Hepatocyte (in vitro differentiated cells): ENCODE results near the gene TRIM29. TPM values are rescaled to one million over a fixed set of nuclear protein-coding genes. Genes with fewer than 3 reads are reported as not detected.

Experiments used
- DNase-seq: peaks from one replicate; pipeline ENCODE4 v3.0.0-alpha.2; 2016; ENCODE audit warnings: low spot score
- H2AFZ ChIP-seq: fragments of 200-600 bp; sonication (generic); 2 replicates; pipeline ENCODE4 v1.6.0; 2016; ENCODE audit warnings: antibody characterized with exemption, mild to moderate bottlenecking
- H3K27ac ChIP-seq: fragments of 200-600 bp; sonication (generic); 2 replicates; pipeline ENCODE4 v1.5.1; 2016; ENCODE audit warnings: mild to moderate bottlenecking
- H3K27me3 ChIP-seq: fragments of 200-600 bp; sonication (generic); 2 replicates; pipeline ENCODE4 v1.6.1; 2016
- H3K36me3 ChIP-seq: fragments of 200-600 bp; sonication (generic); replicated peaks from 2 replicates; pipeline ENCODE4 v1.5.1; 2016; ENCODE audit warnings: low read depth; ENCODE audit not compliant: insufficient read depth
- H3K4me1 ChIP-seq: fragments of 200-600 bp; sonication (generic); 2 replicates; pipeline ENCODE4 v1.5.1; 2016; ENCODE audit warnings: mild to moderate bottlenecking, moderate library complexity; ENCODE audit not compliant: insufficient read depth
- H3K4me2 ChIP-seq: fragments of 200-600 bp; sonication (generic); 2 replicates; pipeline ENCODE4 v1.6.0; 2016
- H3K4me3 ChIP-seq: fragments of 200-600 bp; sonication (generic); 2 replicates; pipeline ENCODE4 v1.5.1; 2016; ENCODE audit warnings: mild to moderate bottlenecking
- H3K79me2 ChIP-seq: fragments of 200-600 bp; sonication (generic); 2 replicates; pipeline ENCODE4 v1.6.0; 2017; ENCODE audit warnings: mild to moderate bottlenecking
- H3K9me2 ChIP-seq: fragments of 200-600 bp; sonication (generic); replicated peaks from 2 replicates; pipeline ENCODE4 v1.6.0; 2017; ENCODE audit warnings: mild to moderate bottlenecking; ENCODE audit not compliant: insufficient read depth
- H3K9me3 ChIP-seq: fragments of 200-600 bp; sonication (generic); 2 replicates; pipeline ENCODE4 v1.5.1; 2016; ENCODE audit warnings: low read depth, mild to moderate bottlenecking
- H4K20me1 ChIP-seq: fragments of 200-600 bp; sonication (generic); 2 replicates; pipeline ENCODE4 v1.6.0; 2016; ENCODE audit warnings: mild to moderate bottlenecking; ENCODE audit not compliant: insufficient read depth, poor library complexity, severe bottlenecking
- EZH2 ChIP-seq: fragments of 200-600 bp; sonication (generic); IDR thresholded peaks from 2 replicates; pipeline ENCODE4 v1.6.1; 2016; ENCODE audit warnings: antibody characterized with exemption, mild to moderate bottlenecking, borderline replicate concordance
- EZH2phosphoT487 ChIP-seq: fragments of 200-600 bp; sonication (generic); IDR thresholded peaks from one replicate; pipeline ENCODE4 v1.6.1; 2018; ENCODE audit warnings: antibody characterized with exemption, mild to moderate bottlenecking, low read depth, moderate library complexity; ENCODE audit not compliant: unreplicated experiment, severe bottlenecking
- WGBS: methylation state at CpG from one replicate; pipeline ENCODE4 v1.1.6; 2016; ENCODE audit warnings: low lambda C conversion rate; ENCODE audit errors: missing lambda C conversion rate; 5-methylcytosine and 5-hydroxymethylcytosine counted together
- polyA plus RNA-seq: library from polyadenylated mRNA; unstranded; fragments of >200 nt; fragmentation: Nextera tagmentation; extraction: Ambion mirVana; gene quantifications from 2 replicates; pipeline ENCODE4 v1.2.1, GENCODE V29; 2016
- total RNA-seq: library from RNA; depleted of rRNA; stranded (reverse); fragments of >200 nt; gene quantifications from 2 replicates; pipeline ENCODE4 v1.2.3, GENCODE V29; 2014
- TF ChIP-seq, protein P1 (sequence below): fragments of 200-600 bp; sonication (generic); IDR thresholded peaks from 2 replicates; pipeline ENCODE4 v1.5.1; 2016; ENCODE audit warnings: antibody characterized with exemption, mild to moderate bottlenecking; ENCODE audit not compliant: poor library complexity

The TRIM29 gene
- total and polyA plus RNA-seq, 2 experiments from 2014 or later: 7.7 to 8.5 TPM

DNA sequence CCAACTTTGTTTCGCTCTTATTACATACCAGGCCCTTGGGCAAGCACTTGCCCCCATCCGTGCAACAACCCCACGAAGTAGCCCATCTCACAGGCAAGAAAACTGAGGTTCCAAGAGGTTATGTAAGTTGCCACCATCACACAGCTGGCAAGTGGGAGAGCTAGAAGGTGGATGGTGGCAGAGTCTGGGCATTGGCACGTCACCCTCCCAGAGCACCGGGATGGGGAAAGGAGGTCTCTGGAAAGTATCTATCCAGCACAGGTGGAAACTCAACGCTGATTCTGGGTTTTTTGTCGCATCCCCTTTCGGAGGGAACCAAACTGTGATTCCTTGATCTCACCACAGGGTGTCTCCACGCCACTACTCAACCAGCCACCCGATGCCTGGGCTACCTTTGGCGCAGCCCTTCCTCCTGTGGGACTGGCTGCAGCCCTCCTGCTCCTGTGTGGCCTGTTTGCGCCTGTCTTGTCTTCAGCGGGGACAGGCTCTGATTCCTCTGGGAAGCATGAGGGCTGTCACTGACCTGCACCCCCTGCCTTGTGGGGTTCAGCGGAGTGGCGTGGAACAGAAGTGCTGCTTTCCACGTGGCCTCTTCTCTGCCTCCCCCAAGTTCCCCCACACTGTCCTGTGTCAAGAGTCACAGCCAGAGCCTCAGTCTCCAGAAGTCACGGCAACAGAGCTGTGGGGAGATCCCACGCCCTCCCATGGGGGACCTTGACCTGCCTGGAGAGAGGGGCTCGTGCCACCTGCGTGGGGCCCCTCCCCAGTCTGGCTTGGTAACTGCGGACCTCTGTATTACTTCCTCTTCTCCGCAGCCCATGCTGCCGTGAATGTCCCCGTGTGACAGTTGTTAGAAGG is 34.4 kb upstream of the TRIM29 start:
- no peak overlapping the region for H3K4me2 ChIP-seq
- peak; percentile 87 for DNase-seq
- H3K9me2 ChIP-seq: no peaks in the 10 kb centered on the region
- peaks cover 27% of the 10 kb centered on the region for H3K4me1 ChIP-seq
- H2AFZ ChIP-seq: no peak overlapping the region
- H3K4me3 ChIP-seq: no peak overlapping the region
- no peaks in the 10 kb centered on the region for H3K79me2 ChIP-seq
- TF ChIP-seq EZH2: no peak
- TF ChIP-seq EZH2phosphoT487: no peak
- TF ChIP-seq, protein P1, sequence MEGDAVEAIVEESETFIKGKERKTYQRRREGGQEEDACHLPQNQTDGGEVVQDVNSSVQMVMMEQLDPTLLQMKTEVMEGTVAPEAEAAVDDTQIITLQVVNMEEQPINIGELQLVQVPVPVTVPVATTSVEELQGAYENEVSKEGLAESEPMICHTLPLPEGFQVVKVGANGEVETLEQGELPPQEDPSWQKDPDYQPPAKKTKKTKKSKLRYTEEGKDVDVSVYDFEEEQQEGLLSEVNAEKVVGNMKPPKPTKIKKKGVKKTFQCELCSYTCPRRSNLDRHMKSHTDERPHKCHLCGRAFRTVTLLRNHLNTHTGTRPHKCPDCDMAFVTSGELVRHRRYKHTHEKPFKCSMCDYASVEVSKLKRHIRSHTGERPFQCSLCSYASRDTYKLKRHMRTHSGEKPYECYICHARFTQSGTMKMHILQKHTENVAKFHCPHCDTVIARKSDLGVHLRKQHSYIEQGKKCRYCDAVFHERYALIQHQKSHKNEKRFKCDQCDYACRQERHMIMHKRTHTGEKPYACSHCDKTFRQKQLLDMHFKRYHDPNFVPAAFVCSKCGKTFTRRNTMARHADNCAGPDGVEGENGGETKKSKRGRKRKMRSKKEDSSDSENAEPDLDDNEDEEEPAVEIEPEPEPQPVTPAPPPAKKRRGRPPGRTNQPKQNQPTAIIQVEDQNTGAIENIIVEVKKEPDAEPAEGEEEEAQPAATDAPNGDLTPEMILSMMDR: peak; percentile 80
- H3K9me3 ChIP-seq: no peaks in the 10 kb centered on the region
- H3K36me3 ChIP-seq: no peaks in the 10 kb centered on the region
- H4K20me1 ChIP-seq: no peaks in the 10 kb centered on the region
- H3K27ac ChIP-seq: peak overlapping the region; percentile 52
- 43% methylated on average over 24 of the region's 24 CpGs for WGBS
- H3K27me3 ChIP-seq: peaks cover 11% of the 10 kb centered on the region

DNA sequence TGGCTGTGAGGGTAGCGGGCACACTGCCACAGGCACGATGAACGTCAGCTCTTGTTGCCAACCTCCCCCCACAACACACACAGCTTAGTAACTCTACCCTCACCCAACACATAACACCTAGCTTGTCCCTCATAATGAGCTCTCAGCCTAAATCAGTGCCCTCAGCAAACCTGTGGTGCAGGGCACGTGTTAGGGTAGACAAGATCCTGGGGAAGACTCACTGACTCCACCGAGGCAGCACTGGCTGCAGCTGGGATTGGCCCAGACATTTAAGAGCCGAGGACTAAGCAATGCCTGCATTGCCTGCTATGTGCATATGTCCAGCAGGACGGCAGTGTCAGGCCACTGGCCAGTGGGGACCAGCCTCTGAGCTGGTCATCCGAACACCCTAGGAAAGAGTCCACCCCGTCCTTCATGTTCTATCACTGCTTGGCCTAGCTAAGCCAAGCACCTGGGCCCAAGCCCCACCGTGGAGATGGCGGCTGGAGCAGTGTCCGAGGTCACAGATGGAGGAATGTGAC is 32.9 kb upstream of the TRIM29 start:
- Histone ChIP-seq H3K27me3 (peaks cover 21% of the 10 kb centered on the region), H3K9me2 (no peaks in the 10 kb centered on the region), H3K4me1 (peaks cover 27% of the 10 kb centered on the region), H3K4me2 (no peak overlapping the region), H2AFZ (no peak overlapping the region), H3K9me3 (no peaks in the 10 kb centered on the region), H3K4me3 (no peak overlapping the region), H3K36me3 (no peaks in the 10 kb centered on the region), H3K27ac (no peak overlapping the region), H4K20me1 (no peaks in the 10 kb centered on the region), H3K79me2 (no peaks in the 10 kb centered on the region)
- TF ChIP-seq, protein P1: no peak
- no peak for DNase-seq
- WGBS: 91% methylated on average over 11 of the region's 12 CpGs

DNA sequence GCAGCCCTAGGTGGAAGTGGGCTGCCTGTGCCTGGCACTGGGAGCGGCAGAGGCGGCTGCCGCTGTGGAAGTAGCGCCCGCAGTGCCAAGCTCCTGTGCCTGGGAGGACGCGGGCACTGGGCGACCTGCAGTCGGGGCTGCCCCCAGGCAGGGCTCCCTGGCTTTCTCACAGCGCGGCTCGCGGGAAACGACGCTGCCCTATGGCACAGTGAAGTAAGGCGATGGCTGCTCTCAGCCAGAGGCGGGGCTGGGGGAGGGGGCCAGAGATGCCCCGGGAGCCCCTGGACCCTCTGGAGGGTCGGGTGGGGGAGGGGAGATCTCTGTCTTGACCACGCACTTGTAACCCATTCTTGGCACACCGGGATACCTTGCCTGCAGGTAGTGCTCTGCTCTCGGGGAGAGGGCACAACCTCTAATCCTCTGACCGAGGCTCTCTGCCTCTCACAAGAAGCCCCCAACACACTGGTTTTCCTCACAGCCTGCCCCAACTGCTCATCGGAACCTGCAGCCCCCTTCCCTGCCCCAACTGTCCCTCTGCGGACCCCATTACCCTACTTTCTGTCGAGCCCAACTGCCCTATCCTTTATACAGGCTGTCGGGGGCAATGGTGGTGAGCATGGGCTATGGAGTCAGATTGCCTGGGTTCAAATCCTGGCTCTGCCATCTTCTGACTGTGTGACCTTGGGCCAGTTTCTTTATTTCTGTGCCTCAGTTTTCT is 32.2 kb upstream of the TRIM29 start:
- no peak for DNase-seq

More for the DNA sequence above, 32.2 kb upstream of the TRIM29 start:
- Histone ChIP-seq H3K27me3 (peaks cover 21% of the 10 kb centered on the region), H3K36me3 (no peaks in the 10 kb centered on the region), H2AFZ (no peak overlapping the region), H4K20me1 (no peaks in the 10 kb centered on the region), H3K9me3 (no peaks in the 10 kb centered on the region), H3K4me2 (no peak overlapping the region), H3K79me2 (no peaks in the 10 kb centered on the region), H3K4me1 (peaks cover 27% of the 10 kb centered on the region), H3K4me3 (no peak overlapping the region), H3K9me2 (no peaks in the 10 kb centered on the region), H3K27ac (no peak overlapping the region)
- 90% methylated on average over 20 of the region's 27 CpGs for WGBS
- TF ChIP-seq, protein P1: no peak
- TF ChIP-seq EZH2 (no peak), EZH2phosphoT487 (no peak)
